Measurements from ENCODE around the gene PHIP.
A peak's percentile ranks its signal among the peaks of the same experiment; 100 is the strongest.

Gene PHIP

DNA sequence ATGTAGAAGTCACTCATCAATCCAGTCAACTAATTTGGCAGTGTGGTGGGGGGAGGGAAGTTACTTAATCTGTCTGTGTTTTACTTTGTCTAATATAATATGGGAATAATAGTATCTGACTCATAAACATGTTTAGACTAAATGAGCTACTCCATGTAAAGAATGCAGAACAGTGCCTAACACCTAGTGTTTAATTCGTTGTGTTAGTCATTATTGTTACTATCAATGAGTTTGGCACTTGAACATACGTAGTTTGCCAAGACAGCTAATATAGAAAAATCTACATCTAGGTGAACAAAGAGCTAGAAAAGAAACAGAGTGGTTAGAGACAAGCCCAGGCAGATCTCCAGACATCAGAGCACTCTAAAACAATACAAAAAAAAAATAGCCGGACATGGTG is 161.6 kb downstream of the PHIP start:
- TF ChIP-seq CTCF (IDR thresholded peaks at IDR 0.05; ENCODE audit: borderline replicate concordance, control extremely low read depth, extremely low read depth, insufficient read depth, missing control alignments): no peak
- DNase-seq (ENCODE audit: low spot score): no peak
- in situ Hi-C loops (cut with MboI; ENCODE audit: low sequenced_read_pairs, unreplicated experiment): no loop called here

DNA sequence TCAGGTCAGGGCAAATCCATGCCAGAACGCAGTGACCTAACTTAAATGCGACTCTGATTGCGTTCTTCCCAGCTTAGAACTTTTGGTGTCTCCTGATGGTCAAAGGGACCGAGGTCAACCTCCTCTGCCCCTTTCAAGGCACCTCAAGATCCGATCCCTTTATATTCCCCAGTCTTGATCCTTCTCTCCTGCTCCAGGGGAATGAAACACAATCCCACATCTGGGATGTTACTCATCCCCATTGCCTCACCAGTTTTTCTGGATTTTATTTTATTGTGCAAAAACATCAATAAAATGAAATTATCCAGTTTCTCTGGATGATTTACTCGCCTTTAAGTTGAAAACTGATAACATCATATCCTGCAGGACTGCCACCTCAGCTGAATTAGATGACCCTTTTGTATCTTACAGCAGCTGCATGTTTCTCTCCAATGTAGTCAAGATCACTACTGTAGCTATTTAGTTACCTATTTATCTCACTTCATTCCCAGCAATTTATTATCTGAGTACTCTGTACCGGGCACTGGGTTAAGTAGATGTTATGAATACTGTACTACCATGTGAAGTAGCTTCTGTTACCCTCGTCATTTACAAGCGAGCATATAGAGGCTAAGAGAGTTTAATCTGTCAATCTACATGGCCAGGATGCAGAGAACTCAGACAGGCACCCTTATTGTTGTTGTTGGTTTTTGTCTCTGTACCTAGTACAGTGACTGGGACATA is 166.7 kb downstream of the PHIP start:
- no peak for TF ChIP-seq CTCF (IDR thresholded peaks at IDR 0.05; ENCODE audit: borderline replicate concordance, control extremely low read depth, extremely low read depth, insufficient read depth, missing control alignments)
- in situ Hi-C loops (cut with MboI; ENCODE audit: low sequenced_read_pairs, unreplicated experiment): no loop called here
- no peak for DNase-seq (ENCODE audit: low spot score)

DNA sequence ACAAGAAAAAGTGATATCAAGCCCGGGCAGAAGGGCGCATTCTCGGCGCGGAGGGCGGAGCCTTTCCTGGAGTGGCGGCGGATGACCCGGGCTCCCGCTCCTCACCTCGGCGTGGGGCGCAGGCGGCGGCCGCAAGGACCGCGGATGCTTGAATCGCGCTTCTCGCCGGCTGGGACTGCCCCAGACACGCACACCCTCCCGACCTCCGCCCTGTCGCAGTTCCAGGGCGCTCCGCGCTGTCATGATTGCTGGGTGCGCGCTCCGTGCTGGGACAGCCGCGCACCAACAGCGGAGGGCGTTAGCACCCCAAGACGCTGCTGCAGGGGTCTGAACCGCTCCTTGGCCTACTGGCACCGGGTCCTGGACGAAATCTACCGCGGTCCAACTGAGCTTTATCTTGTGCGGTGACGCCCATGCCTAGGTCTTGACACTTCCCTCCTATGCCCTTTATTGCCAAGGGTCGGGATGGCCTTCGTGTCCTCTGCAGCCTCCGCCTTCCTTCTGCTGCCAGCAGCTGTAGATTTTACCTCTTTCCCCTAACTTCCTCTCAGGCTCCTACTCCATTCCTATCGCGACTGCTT is 167.4 kb downstream of the PHIP start:
- in situ Hi-C loops (cut with MboI; ENCODE audit: low sequenced_read_pairs, unreplicated experiment): no loop called here
- TF ChIP-seq CTCF (IDR thresholded peaks at IDR 0.05; ENCODE audit: borderline replicate concordance, control extremely low read depth, extremely low read depth, insufficient read depth, missing control alignments): no peak
- DNase-seq (ENCODE audit: low spot score): peak; percentile 69

DNA sequence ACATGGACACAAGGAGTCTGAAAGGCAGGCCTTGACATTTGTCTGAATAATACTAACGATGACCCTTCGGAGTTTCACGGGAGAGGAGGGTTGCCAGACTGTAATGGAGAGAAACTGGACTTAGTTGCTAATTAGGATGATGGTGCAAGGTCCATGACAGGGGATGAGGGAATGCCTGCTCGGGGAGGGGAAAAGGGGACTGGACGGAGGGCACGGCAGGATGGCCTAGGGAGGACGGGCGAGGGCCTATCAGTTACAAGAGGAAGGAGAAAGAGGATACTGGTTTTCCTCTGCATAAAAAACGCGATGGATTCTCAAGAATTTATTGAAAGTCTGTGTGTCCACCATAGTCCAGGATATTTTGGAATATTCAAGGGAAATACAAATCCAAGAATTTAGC is 168.0 kb downstream of the PHIP start:
- TF ChIP-seq CTCF (IDR thresholded peaks at IDR 0.05; ENCODE audit: borderline replicate concordance, control extremely low read depth, extremely low read depth, insufficient read depth, missing control alignments): no peak
- in situ Hi-C loops (cut with MboI; ENCODE audit: low sequenced_read_pairs, unreplicated experiment): no loop called here

GRCh38 chr6:78909391-78909790 is 168.7 kb downstream of the PHIP start:
- DNase-seq (ENCODE audit: low spot score): peak; percentile 16
- in situ Hi-C loops (cut with MboI; ENCODE audit: low sequenced_read_pairs, unreplicated experiment): no loop called here

More for the DNA sequence above, 168.0 kb downstream of the PHIP start:
- DNase-seq (ENCODE audit: low spot score): no peak

GRCh38 chr6:78908621-78909020 is 169.4 kb downstream of the PHIP start:
- DNase-seq (ENCODE audit: low spot score): no peak
- TF ChIP-seq CTCF (IDR thresholded peaks at IDR 0.05; ENCODE audit: borderline replicate concordance, control extremely low read depth, extremely low read depth, insufficient read depth, missing control alignments): no peak
- in situ Hi-C loops (cut with MboI; ENCODE audit: low sequenced_read_pairs, unreplicated experiment): no loop called here

More at GRCh38 chr6:78909391-78909790, 168.7 kb downstream of the PHIP start:
- TF ChIP-seq CTCF (IDR thresholded peaks at IDR 0.05; ENCODE audit: borderline replicate concordance, control extremely low read depth, extremely low read depth, insufficient read depth, missing control alignments): no peak

Measured in GM13976 (cell line).